Breast epithelium (tissue), 3 donors: ENCODE measurements around the gene NOD2.

Experiments
- CTCF ChIP-seq, 3 donors: fragments of 450-650 bp; IDR thresholded peaks; one replicate each; pipeline ENCODE4 v1.5.1; 2016 to 2017; ENCODE audit warnings: antibody characterized with exemption in 3 of 3, mild to moderate bottlenecking in 3 of 3, moderate library complexity in 3 of 3
- POLR2A ChIP-seq: fragments of 450-650 bp; IDR thresholded peaks from one replicate; pipeline ENCODE4 v1.6.1; 2016; ENCODE audit warnings: antibody characterized with exemption, mild to moderate bottlenecking, moderate library complexity
- POLR2AphosphoS5 ChIP-seq, 3 donors: sonication (generic); formaldehyde crosslinking; IDR thresholded peaks; one replicate each; pipeline ENCODE4 v1.6.1; 2017; ENCODE audit warnings: antibody characterized with exemption in 3 of 3

- TF ChIP-seq CTCF (IDR thresholded peaks at IDR 0.05) (no peak), POLR2A (no peak), POLR2AphosphoS5 (IDR thresholded peaks at IDR 0.05) (no peak)
Observed at GRCh38 chr16:50751528-50751927, 58.1 kb downstream of the NOD2 start.
